T-cell (primary cell): ENCODE measurements around the gene LAMA3. TPM values are rescaled to one million over a fixed set of nuclear protein-coding genes. Genes with fewer than 3 reads are reported as not detected.

Experiments
- ATAC-seq, 4 experiments: fragments of 200-7000 bp in 3 of 4; fragments of 150-1000 bp in 1 of 4; cut with Tn5 transposase; replicated peaks in 1 of 4; 1 replicate in 3 of 4; 2 replicates in 1 of 4; pipeline ENCODE4 v1.10.0; 2021; ENCODE audit warnings: moderate library complexity in 3 of 4, mild to moderate bottlenecking in 2 of 4, moderate number of reproducible peaks in 1 of 4
- CTCF ChIA-PET, 2 donors: fragments of 300-600 bp; sonication (Branson Sonifier 250); formaldehyde crosslinking; loops; one replicate each; lab custom pipeline; 2022; ENCODE audit warnings: antibody characterized with exemption in 2 of 2; lab: Charles Lee
- POLR2A ChIA-PET, 2 donors: fragments of 300-600 bp; sonication (Branson Sonifier 250); formaldehyde crosslinking; loops; one replicate each; lab custom pipeline; 2022; ENCODE audit warnings: antibody characterized with exemption in 2 of 2; lab: Charles Lee
- DNase-seq, 35 experiments: peaks; one replicate each; pipeline versions ENCODE4 v3.0.0 to v3.0.0-alpha.2; 2013 to 2023
- H3K27ac ChIP-seq: one replicate; pipeline ENCODE4 v1.5.1; 2013; ENCODE audit warnings: low read length
- H3K27me3 ChIP-seq, 2 experiments: replicated peaks in 1 of 2; 1 replicate in 1 of 2; 2 replicates in 1 of 2; pipeline versions ENCODE4 v1.6.1 to v1.7.0; 2013; ENCODE audit warnings: low read length in 1 of 2, mixed read lengths in 1 of 2; ENCODE audit not compliant: control insufficient read depth in 2 of 2, insufficient read depth in 2 of 2; ENCODE audit errors: extremely low read depth in 1 of 2
- H3K36me3 ChIP-seq, 2 donors: 1 replicate in 1 of 2; 2 replicates in 1 of 2; pipeline versions ENCODE4 v1.6.1 to v1.7.0; 2013; ENCODE audit warnings: low read length in 1 of 2; ENCODE audit not compliant: control insufficient read depth in 2 of 2, insufficient read depth in 1 of 2; ENCODE audit errors: extremely low read depth in 1 of 2
- H3K4me1 ChIP-seq, 2 experiments: 1 replicate in 1 of 2; 2 replicates in 1 of 2; pipeline versions ENCODE4 v1.6.1 to v1.7.0; 2013; ENCODE audit warnings: low read length in 2 of 2, mixed read lengths in 1 of 2; ENCODE audit not compliant: insufficient read depth in 2 of 2, control insufficient read depth in 1 of 2; ENCODE audit errors: extremely low read depth in 1 of 2
- H3K4me3 ChIP-seq, 2 donors: 1 replicate in 1 of 2; 2 replicates in 1 of 2; pipeline versions ENCODE4 v1.5.1 to v1.7.0; 2013; ENCODE audit warnings: mild to moderate bottlenecking in 2 of 2, low read length in 1 of 2, moderate library complexity in 1 of 2; ENCODE audit not compliant: control insufficient read depth in 1 of 2; ENCODE audit errors: extremely low read depth in 1 of 2
- H3K9me3 ChIP-seq: 2 replicates; pipeline ENCODE4 v1.7.0; 2013
- H3K27ac Mint-ChIP-seq, 2 donors: one replicate each; pipeline ENCODE4 v1.8.0; 2020 to 2021; ENCODE audit warnings: mild to moderate bottlenecking in 2 of 2, mixed read lengths in 2 of 2
- H3K27me3 Mint-ChIP-seq, 2 donors: one replicate each; pipeline ENCODE4 v1.8.0; 2021 to 2022; ENCODE audit warnings: mixed read lengths in 2 of 2
- H3K36me3 Mint-ChIP-seq: one replicate; pipeline ENCODE4 v1.8.0; 2021; ENCODE audit warnings: mixed read lengths
- H3K4me1 Mint-ChIP-seq, 3 donors: one replicate each; pipeline ENCODE4 v1.8.0; 2020 to 2022; ENCODE audit warnings: mixed read lengths in 3 of 3, mild to moderate bottlenecking in 1 of 3
- H3K4me3 Mint-ChIP-seq, 3 donors: one replicate each; pipeline ENCODE4 v1.8.0; 2020 to 2022; ENCODE audit warnings: mild to moderate bottlenecking in 3 of 3, mixed read lengths in 3 of 3, moderate library complexity in 3 of 3
- H3K9me3 Mint-ChIP-seq, 3 donors: one replicate each; pipeline ENCODE4 v1.8.0; 2020 to 2022; ENCODE audit warnings: mixed read lengths in 3 of 3
- WGBS: methylation state at CpG from one replicate; pipeline ENCODE4 v1.1.5; 2013; ENCODE audit warnings: missing lambda C conversion rate; ENCODE audit not compliant: insufficient coverage; 5-methylcytosine and 5-hydroxymethylcytosine counted together
- total RNA-seq, 35 experiments: library from RNA in 6 of 35; stranded (reverse) in 6 of 35; fragments of 120-200 nt in 1 of 35; gene quantifications; one replicate each; pipeline versions ENCODE4 v1.2.1 to v1.2.4 and lab custom pipeline; 2013 to 2026

LAMA3 gene
- total RNA-seq, 5 donors from 2014 or later (not counting 1 experiment from before 2014, with no cell fraction given): 0.20 to 0.44 (median 0.26) TPM; not detected in 2

DNA sequence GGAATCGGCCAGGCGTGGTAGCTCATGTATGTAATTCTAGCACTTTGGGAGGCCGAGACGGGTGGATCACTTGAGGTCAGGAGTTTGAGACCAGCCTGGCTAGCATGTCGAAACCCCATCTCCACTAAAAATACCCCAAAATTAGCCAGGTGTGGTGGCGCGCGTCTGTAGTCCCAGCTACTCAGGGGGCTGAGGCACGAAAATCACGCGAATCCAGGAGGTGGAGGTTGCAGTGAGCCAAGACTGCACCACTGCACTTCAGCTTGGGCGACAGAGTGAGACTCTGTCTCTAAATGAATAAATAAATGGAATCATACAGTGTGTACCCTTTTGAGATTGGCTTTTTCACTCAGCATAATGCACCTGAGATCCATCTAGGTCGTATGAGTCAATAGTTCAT, 305.9 kb downstream of the LAMA3 start:
- peaks cover 16 to 36% of the 10 kb centered on the region in 2 experiments for H3K4me1 ChIP-seq
- ATAC-seq: no peak
- ChIA-PET POLR2A (interaction anchor here in 1 of 2 donors (0.7 kb wide), 1 partner anchor 514 kb away, joined by 3 read pairs; no protein-coding TSS in a partner anchor), CTCF (no interaction called here)
- H3K27ac Mint-ChIP-seq: peak overlapping the region; percentile 77 to 88
- H3K4me1 Mint-ChIP-seq: peaks cover 58 to 83% (median 66%) of the 10 kb centered on the region in 3 donors
- DNase-seq: no peak
- no peak overlapping the region for H3K4me3 ChIP-seq
- no peaks in the 10 kb centered on the region for H3K27me3 ChIP-seq
- H3K9me3 ChIP-seq: no peaks in the 10 kb centered on the region
- peak overlapping the region; percentile 94 for H3K27ac ChIP-seq
- WGBS: 90% methylated on average over 8 of the region's 13 CpGs
- no peaks in the 10 kb centered on the region for H3K27me3 Mint-ChIP-seq
- H3K9me3 Mint-ChIP-seq: no peaks in the 10 kb centered on the region
- H3K4me3 Mint-ChIP-seq: peak overlapping the region in 2 of 3 donors; percentile 66 to 68
- no peaks in the 10 kb centered on the region for H3K36me3 ChIP-seq
- peaks cover under 1% of the 10 kb centered on the region for H3K36me3 Mint-ChIP-seq

DNA sequence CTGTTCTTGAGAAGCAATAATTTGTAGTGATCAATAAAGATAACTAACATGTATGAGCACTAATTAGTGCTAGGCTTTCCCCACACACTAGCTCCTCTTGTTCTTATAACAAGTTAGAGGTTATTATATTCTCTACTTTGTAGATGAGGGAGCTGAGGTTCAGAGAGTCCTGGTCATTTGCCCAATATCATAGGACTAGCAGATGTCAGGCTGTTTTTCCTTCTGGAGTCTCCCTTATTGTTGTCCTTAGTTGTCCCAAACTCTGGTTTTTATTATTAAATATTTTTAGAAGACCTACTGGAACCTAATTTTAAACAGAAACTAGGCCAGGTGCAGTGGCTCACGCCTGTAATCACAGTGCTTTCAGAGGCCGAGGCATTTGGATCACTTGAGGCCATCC, 308.8 kb downstream of the LAMA3 start:
- DNase-seq: no peak
- Mint-ChIP-seq H3K4me3 (no peak overlapping the region), H3K4me1 (peaks cover 52 to 86% (median 69%) of the 10 kb centered on the region in 3 donors), H3K9me3 (no peaks in the 10 kb centered on the region), H3K36me3 (no peaks in the 10 kb centered on the region), H3K27me3 (no peaks in the 10 kb centered on the region), H3K27ac (peak overlapping the region; percentile 64 to 76)
- Histone ChIP-seq H3K27ac (peak overlapping the region; percentile 87), H3K4me3 (no peak overlapping the region), H3K27me3 (no peaks in the 10 kb centered on the region), H3K36me3 (no peaks in the 10 kb centered on the region), H3K4me1 (peaks cover 7 to 52% of the 10 kb centered on the region in 2 experiments), H3K9me3 (no peaks in the 10 kb centered on the region)
- ChIA-PET CTCF (interaction anchor here (1.0 kb wide), 2 partner anchors 33 kb away, joined by 3 read pairs; no protein-coding TSS in a partner anchor), POLR2A (interaction anchor here in 1 of 2 donors (1.0 kb wide), 1 partner anchor 8 kb away, joined by 3 read pairs; no protein-coding TSS in a partner anchor)
- 80% methylated on average over 1 of the region's 2 CpGs for WGBS
- ATAC-seq: no peak

DNA sequence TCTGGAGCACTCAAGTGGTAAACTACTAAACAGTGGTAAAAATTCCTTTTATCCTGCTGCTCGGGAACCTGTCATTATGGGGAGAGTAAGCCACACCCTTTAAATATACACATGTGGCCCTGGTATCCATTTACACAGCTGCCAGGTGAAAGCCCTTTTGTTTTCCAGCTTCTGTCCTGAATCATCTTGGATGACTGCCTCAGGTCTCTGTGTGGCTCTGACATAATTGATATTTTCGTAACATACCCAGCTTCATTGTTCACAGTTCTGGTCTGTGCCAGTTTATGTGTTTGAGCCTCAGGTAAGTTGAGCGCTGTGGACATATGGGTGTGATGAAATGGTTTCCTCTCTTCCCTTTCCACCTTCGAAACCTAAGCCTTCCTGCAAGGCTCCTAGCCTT, 309.6 kb downstream of the LAMA3 start:
- H3K4me3 Mint-ChIP-seq: peak overlapping the region in 1 of 3 donors; percentile 75

DNA sequence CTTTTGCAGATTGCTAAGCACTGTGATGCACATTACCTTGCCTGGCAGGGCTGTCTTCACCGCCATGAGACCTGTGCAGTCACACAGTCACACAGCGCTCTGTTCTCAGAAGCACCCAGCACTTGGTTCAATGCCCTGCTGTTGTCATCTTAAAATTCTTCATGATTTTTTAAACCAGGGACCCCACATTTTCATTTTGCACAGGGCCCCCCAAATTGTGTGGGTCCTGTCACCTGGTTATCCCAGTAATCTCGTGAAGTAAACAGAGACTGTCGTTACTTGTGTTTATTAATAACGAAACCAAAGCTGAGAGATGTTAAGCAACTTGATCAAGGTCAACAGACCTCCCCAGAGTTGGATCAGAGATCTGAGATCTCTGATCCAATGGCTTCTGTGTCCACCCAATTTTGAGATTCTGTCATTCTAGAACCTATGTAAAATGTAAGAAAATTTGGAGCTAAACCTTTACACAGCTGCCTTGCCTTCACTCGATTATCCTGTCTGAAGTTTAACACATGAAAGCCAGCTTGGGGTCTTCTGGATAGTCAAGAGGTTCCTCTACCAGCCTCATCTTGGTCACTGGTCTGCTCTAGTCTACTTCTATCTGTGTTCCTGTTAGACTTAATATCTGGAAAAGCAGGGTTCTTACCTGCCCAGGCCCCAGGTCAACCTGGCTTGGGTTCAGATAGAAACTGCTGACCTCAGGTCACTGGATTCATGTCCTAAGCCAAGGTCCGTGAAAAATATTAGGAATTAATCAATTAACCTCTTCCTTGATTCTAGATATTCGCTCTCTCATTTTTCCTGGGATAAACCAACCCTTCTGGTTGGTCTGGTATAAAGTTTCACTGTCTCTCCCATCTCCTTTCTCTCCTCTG, 311.6 kb downstream of the LAMA3 start:
- Mint-ChIP-seq H3K4me3 (peak overlapping the region; percentile 41 to 75 (median 61)), H3K27ac (peak overlapping the region; percentile 94 to 98), H3K4me1 (peaks cover 51 to 85% (median 68%) of the 10 kb centered on the region in 3 donors), H3K36me3 (no peaks in the 10 kb centered on the region), H3K9me3 (no peaks in the 10 kb centered on the region), H3K27me3 (no peaks in the 10 kb centered on the region)
- 38% methylated on average over 2 of the region's 8 CpGs for WGBS
- H3K27me3 ChIP-seq: no peaks in the 10 kb centered on the region
- H3K36me3 ChIP-seq: no peaks in the 10 kb centered on the region
- POLR2A ChIA-PET: interaction anchor here in 1 of 2 donors (0.5 to 1.7 kb wide), 3 partner anchors 29 to 511 kb away, joined by 5 to 10 read pairs (median 9); no protein-coding TSS in a partner anchor
- H3K4me1 ChIP-seq: peaks cover 0 to 69% of the 10 kb centered on the region in 2 experiments
- peak overlapping the region in 1 of 2 donors; percentile 16 for H3K4me3 ChIP-seq
- CTCF ChIA-PET: interaction anchor here in 1 of 2 donors (0.7 kb wide), 1 partner anchor 386 kb away, joined by 6 read pairs; no protein-coding TSS in a partner anchor
- H3K9me3 ChIP-seq: no peaks in the 10 kb centered on the region
- H3K27ac ChIP-seq: peak overlapping the region; percentile 87
- DNase-seq (peak in 1 of 35 experiments; percentile 50), ATAC-seq (peak; percentile 62 to 74 (median 68))

More for the DNA sequence above, 309.6 kb downstream of the LAMA3 start:
- Mint-ChIP-seq H3K27ac (peak overlapping the region; percentile 94 to 98), H3K27me3 (no peaks in the 10 kb centered on the region), H3K9me3 (no peaks in the 10 kb centered on the region), H3K4me1 (peaks cover 54 to 87% (median 70%) of the 10 kb centered on the region in 3 donors), H3K36me3 (no peaks in the 10 kb centered on the region)
- H3K27ac ChIP-seq: peak overlapping the region; percentile 87
- POLR2A ChIA-PET: interaction anchor here (0.8 to 1.0 kb wide), 2 partner anchors 10 kb away, joined by 3 read pairs; no protein-coding TSS in a partner anchor
- no peak for ATAC-seq
- H3K36me3 ChIP-seq: no peaks in the 10 kb centered on the region
- CTCF ChIA-PET: interaction anchor here in 1 of 2 donors (0.9 to 1.0 kb wide), 2 partner anchors 34 to 170 kb away, joined by 3 read pairs; no protein-coding TSS in a partner anchor
- 0% methylated on average over 1 of the region's 4 CpGs for WGBS
- no peaks in the 10 kb centered on the region for H3K9me3 ChIP-seq
- H3K4me1 ChIP-seq: peaks cover 1 to 59% of the 10 kb centered on the region in 2 experiments
- no peaks in the 10 kb centered on the region for H3K27me3 ChIP-seq
- DNase-seq: no peak
- H3K4me3 ChIP-seq: no peak overlapping the region

DNA sequence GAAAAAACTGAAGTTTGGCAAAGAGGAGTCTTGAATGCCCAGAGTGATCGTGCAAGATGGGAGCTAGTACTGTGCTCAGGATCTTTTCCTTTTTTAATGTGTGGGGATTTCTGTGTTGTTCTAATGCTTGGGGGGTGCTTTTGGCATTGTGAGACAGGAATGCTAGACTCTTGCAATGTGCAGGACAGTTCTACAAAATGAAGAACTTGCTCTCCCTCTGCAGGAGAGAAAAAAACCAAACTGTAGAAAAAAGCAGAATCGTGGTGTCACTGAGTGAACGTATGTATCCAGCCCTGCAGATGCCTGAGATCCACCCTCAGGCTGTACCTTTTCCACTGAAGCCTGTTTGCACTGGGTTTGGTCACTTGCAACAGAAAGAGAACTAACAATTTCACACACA, 313.2 kb downstream of the LAMA3 start:
- no peaks in the 10 kb centered on the region for H3K27me3 ChIP-seq
- POLR2A ChIA-PET: interaction anchor here in 1 of 2 donors (0.5 kb wide), 1 partner anchor 29 kb away, joined by 4 read pairs; no protein-coding TSS in a partner anchor
- Mint-ChIP-seq H3K4me3 (peak overlapping the region in 2 of 3 donors; percentile 6 to 25), H3K27me3 (no peaks in the 10 kb centered on the region), H3K4me1 (peaks cover 51 to 80% (median 71%) of the 10 kb centered on the region in 3 donors), H3K9me3 (no peaks in the 10 kb centered on the region), H3K36me3 (no peaks in the 10 kb centered on the region), H3K27ac (peak overlapping the region; percentile 87 to 90)
- H3K27ac ChIP-seq: peak overlapping the region; percentile 87
- 100% methylated on average over 1 of the region's 3 CpGs for WGBS
- no peak overlapping the region for H3K4me3 ChIP-seq
- DNase-seq (no peak), ATAC-seq (peak in 1 of 4 experiments; percentile 16)
- no peaks in the 10 kb centered on the region for H3K36me3 ChIP-seq
- H3K9me3 ChIP-seq: no peaks in the 10 kb centered on the region
- CTCF ChIA-PET: interaction anchor here in 1 of 2 donors (1.0 to 1.9 kb wide), 2 partner anchors 10 to 348 kb away, joined by 3 to 4 read pairs; no protein-coding TSS in a partner anchor
- peaks cover 7 to 80% of the 10 kb centered on the region in 2 experiments for H3K4me1 ChIP-seq

DNA sequence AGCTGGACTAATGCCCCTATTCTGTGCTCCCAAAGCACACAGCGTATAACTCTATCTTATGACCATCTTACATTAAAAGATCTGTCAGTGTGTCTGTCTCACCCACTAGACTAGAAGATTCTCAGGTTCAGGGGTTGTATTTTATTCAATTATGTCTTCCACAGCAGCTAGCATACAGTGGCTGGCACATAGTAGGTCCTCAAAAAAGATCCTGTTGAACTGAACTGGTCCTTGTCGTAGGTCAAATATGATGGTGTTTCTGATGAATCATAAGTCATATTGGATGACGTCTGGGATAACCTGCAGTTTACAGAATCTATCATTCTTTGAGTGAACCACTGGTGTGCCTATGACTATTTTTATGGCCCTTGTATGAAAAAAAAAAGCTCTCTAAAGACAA, 314.0 kb downstream of the LAMA3 start:
- Mint-ChIP-seq H3K9me3 (no peaks in the 10 kb centered on the region), H3K27me3 (no peaks in the 10 kb centered on the region), H3K27ac (peak overlapping the region; percentile 81 to 87), H3K36me3 (no peaks in the 10 kb centered on the region), H3K4me1 (peaks cover 58 to 82% (median 73%) of the 10 kb centered on the region in 3 donors), H3K4me3 (peak overlapping the region in 1 of 3 donors; percentile 25)
- no peak for ATAC-seq
- ChIA-PET POLR2A (no interaction called here), CTCF (interaction anchor here in 1 of 2 donors (1.0 to 1.9 kb wide), 2 partner anchors 10 to 349 kb away, joined by 3 to 4 read pairs; no protein-coding TSS in a partner anchor)
- H3K4me3 ChIP-seq: no peak overlapping the region
- peak overlapping the region; percentile 87 for H3K27ac ChIP-seq
- H3K36me3 ChIP-seq: no peaks in the 10 kb centered on the region
- 86% methylated on average over 1 of the region's 3 CpGs for WGBS
- no peak for DNase-seq
- peaks cover 12 to 86% of the 10 kb centered on the region in 2 experiments for H3K4me1 ChIP-seq
- no peaks in the 10 kb centered on the region for H3K27me3 ChIP-seq
- no peaks in the 10 kb centered on the region for H3K9me3 ChIP-seq
